Uterus (tissue), 4 donors: Measurements from ENCODE around the gene RAB44. TPM values are rescaled to one million over a fixed set of nuclear protein-coding genes. Genes with fewer than 3 reads are reported as not detected.
"Not testable (repeated sequence)": the region's sequence is repeated elsewhere in the genome, so short reads cannot be mapped to it uniquely, and the experiment has no call there.

Experiments
- DNase-seq, 2 donors: peaks; one replicate each; pipeline ENCODE4 v3.0.0-alpha.2; 2019 to 2020
- H3K27ac ChIP-seq, 2 donors: fragments of 200-600 bp; sonication (generic); 1 replicate in 1 of 2; 2 replicates in 1 of 2; pipeline ENCODE4 v1.5.1; 2016 to 2018
- H3K27me3 ChIP-seq, 2 donors: fragments of 200-600 bp; sonication (generic); one replicate each; pipeline ENCODE4 v1.5.1; 2018 to 2019; ENCODE audit warnings: control low read depth in 1 of 2
- H3K36me3 ChIP-seq, 2 donors: fragments of 200-600 bp; sonication (generic); one replicate each; pipeline ENCODE4 v1.5.1; 2019; ENCODE audit warnings: control low read depth in 1 of 2
- H3K4me1 ChIP-seq, 2 donors: fragments of 200-600 bp; sonication (generic); one replicate each; pipeline ENCODE4 v1.5.1; 2018 to 2019; ENCODE audit warnings: control low read depth in 1 of 2
- H3K4me3 ChIP-seq, 2 donors: fragments of 200-600 bp; sonication (generic); 1 replicate in 1 of 2; 2 replicates in 1 of 2; pipeline ENCODE4 v1.5.1; 2018 to 2019; ENCODE audit warnings: mild to moderate bottlenecking in 1 of 2
- H3K9me3 ChIP-seq, 2 donors: fragments of 200-600 bp; sonication (generic); one replicate each; pipeline ENCODE4 v1.5.1; 2019; ENCODE audit warnings: control low read depth in 1 of 2
- CTCF ChIP-seq, 4 experiments: fragments of 200-600 bp in 2 of 4; fragments of 450-650 bp in 2 of 4; sonication (generic) in 2 of 4; IDR thresholded peaks; one replicate each; pipeline ENCODE4 v1.5.1; 2016 to 2019; ENCODE audit warnings: antibody characterized with exemption in 4 of 4, mild to moderate bottlenecking in 2 of 4, moderate library complexity in 1 of 4
- POLR2A ChIP-seq, 2 donors: fragments of 450-650 bp; IDR thresholded peaks; one replicate each; pipeline ENCODE4 v1.6.1; 2016; ENCODE audit warnings: antibody characterized with exemption in 2 of 2, mild to moderate bottlenecking in 1 of 2, moderate library complexity in 1 of 2
- intact Hi-C: fragments of 100-400 bp; cut with DNase I; formaldehyde crosslinking; loops from one replicate; pipeline ENCODE4 v1.15.1; 2023; ENCODE audit warnings: low total_unique reads
- total RNA-seq, 4 donors: library from RNA; depleted of rRNA in 3 of 4; stranded (reverse); fragments of >200 nt in 3 of 4; gene quantifications; one replicate each; pipeline versions ENCODE4 v1.1.0 to v1.2.4, GENCODE V29; 2014 to 2023
- donor health status: DM: yes; HTN: yes; CAD: no.

RAB44 gene
- total RNA-seq, 4 donors from 2014 or later, result 0.37 TPM; not detected in 3

DNA sequence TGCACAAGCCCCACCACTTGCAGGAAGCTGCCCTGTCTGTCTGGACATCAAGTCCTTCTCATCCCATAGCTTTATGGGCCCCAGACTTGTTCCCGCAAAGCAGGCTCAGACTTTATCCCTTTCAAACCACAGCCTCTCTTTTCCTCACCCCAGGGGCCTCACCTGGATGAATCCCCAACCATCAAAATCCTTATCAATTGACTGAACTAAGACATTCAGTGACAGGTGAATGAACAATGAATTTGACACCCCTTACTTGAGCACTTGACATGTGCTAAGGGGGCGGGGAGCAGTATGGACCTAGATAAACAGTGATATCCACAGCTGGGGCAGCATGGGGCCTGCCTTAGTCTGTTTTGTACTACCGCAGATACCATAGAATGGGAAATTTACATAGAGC, 5.0 kb downstream of the RAB44 start:
- no peak overlapping the region for H3K27ac ChIP-seq
- intact Hi-C loops, result no loop called here
- no peaks in the 10 kb centered on the region for H3K27me3 ChIP-seq
- no peak for DNase-seq
- no peaks in the 10 kb centered on the region for H3K4me1 ChIP-seq
- H3K4me3 ChIP-seq, result no peak overlapping the region
- TF ChIP-seq POLR2A (IDR thresholded peaks at IDR 0.05), result no peak
- TF ChIP-seq CTCF (IDR thresholded peaks at IDR 0.05), result no peak
- H3K36me3 ChIP-seq, result no peaks in the 10 kb centered on the region
- H3K9me3 ChIP-seq, result no peaks in the 10 kb centered on the region

DNA sequence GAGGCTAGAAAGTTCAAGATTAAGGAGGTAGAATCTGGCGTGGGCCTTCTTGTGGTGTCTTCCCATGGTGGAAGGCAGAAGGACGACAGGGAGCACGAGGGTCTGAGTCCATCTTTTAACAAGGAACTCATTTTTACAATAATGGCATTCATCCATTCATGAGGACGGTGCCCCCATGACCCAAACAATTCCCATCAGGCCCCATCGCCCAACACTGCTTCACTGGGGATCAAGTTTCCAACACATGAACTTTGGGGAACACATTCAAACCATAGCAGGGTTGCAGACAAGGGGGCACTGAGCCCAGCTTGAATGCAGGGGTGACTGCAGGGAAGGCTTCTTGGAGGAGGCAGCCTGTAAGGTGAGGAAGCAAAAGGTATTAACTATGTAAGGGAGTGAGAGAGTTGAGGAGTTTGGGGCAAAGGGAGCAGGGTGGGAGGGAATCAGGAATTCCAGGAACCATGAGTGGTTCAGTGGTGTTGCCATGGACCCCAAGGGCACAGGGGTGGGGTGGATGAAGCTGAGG, 5.5 kb downstream of the RAB44 start:
- intact Hi-C loops, result no loop called here
- Histone ChIP-seq H3K9me3 (no peaks in the 10 kb centered on the region), H3K4me3 (no peak overlapping the region), H3K36me3 (no peaks in the 10 kb centered on the region), H3K27me3 (no peaks in the 10 kb centered on the region), H3K4me1 (no peaks in the 10 kb centered on the region), H3K27ac (no peak overlapping the region)
- no peak for DNase-seq
- TF ChIP-seq CTCF (IDR thresholded peaks at IDR 0.05) (no peak), POLR2A (IDR thresholded peaks at IDR 0.05) (no peak)

- intact Hi-C loops, result no loop called here
- DNase-seq, result no peak
- TF ChIP-seq POLR2A (IDR thresholded peaks at IDR 0.05) (no peak), CTCF (IDR thresholded peaks at IDR 0.05) (no peak)
- no peaks in the 10 kb centered on the region for H3K27me3 ChIP-seq
- no peaks in the 10 kb centered on the region for H3K4me1 ChIP-seq
- no peaks in the 10 kb centered on the region for H3K36me3 ChIP-seq
- no peak overlapping the region for H3K4me3 ChIP-seq
- H3K27ac ChIP-seq, result no peak overlapping the region
- H3K9me3 ChIP-seq, result no peaks in the 10 kb centered on the region
Observed at GRCh38 chr6:36703982-36704381, 6.4 kb downstream of the RAB44 start.

GRCh38 chr6:36704961-36705577, 7.4 kb downstream of the RAB44 start:
- H3K36me3 ChIP-seq, DNase-seq, intact Hi-C loops, H3K4me3 ChIP-seq, H3K4me1 ChIP-seq, H3K9me3 ChIP-seq, H3K27me3 ChIP-seq, H3K27ac ChIP-seq: not testable (repeated sequence)

DNA sequence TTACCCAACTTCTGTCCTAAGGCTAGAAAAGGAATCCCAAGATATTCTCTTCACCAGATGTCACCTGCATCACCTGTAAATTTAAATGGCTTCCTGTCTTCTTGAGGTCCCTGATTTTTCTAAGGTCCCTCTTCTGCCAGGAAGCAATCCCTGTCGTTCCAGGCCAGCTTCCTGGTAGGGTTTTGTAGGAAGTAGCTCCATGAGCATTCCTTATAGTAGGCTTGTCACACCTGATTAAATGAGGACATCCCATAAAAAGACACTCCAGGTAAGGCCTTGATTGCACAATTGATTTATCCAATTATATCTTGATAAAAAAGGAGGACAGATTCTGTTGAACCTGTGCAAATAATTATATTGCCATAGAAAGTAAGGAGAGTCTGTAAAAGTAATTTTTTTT, 8.7 kb downstream of the RAB44 start:
- H3K27ac ChIP-seq, result no peak overlapping the region
- H3K27me3 ChIP-seq, result no peaks in the 10 kb centered on the region
- H3K36me3 ChIP-seq, result no peaks in the 10 kb centered on the region
- H3K9me3 ChIP-seq, result no peaks in the 10 kb centered on the region
- DNase-seq, result no peak
- no peak for TF ChIP-seq POLR2A (IDR thresholded peaks at IDR 0.05)
- H3K4me1 ChIP-seq, result no peaks in the 10 kb centered on the region
- intact Hi-C loops, result no loop called here
- no peak overlapping the region for H3K4me3 ChIP-seq

GRCh38 chr6:36712816-36713215, 15.2 kb downstream of the RAB44 start:
- Histone ChIP-seq H3K27ac (no peak overlapping the region), H3K27me3 (no peaks in the 10 kb centered on the region), H3K36me3 (no peaks in the 10 kb centered on the region), H3K9me3 (no peaks in the 10 kb centered on the region), H3K4me1 (no peaks in the 10 kb centered on the region), H3K4me3 (no peak overlapping the region)
- TF ChIP-seq POLR2A (IDR thresholded peaks at IDR 0.05) (no peak), CTCF (IDR thresholded peaks at IDR 0.05) (no peak)
- intact Hi-C loops, result no loop called here
- DNase-seq, result no peak
